Keratinocyte (primary cell): ENCODE measurements around the gene NAALADL2. TPM values are rescaled to one million over a fixed set of nuclear protein-coding genes. Genes with fewer than 3 reads are reported as not detected.

Source experiments
- DNase-seq: peaks from one replicate; pipeline ENCODE4 v3.0.0-alpha.2; 2011; ENCODE audit warnings: low read depth, missing footprints, low spot score
- FAIRE-seq: peaks from 2 replicates; lab custom pipeline; 2011; peaks lifted over from hg19 to GRCh38; lab: Jason Lieb, UNC
- H2AFZ ChIP-seq: 2 replicates; pipeline ENCODE4 v1.6.0; 2012; ENCODE audit warnings: low read length, control low read depth, inconsistent platforms; ENCODE audit not compliant: control insufficient read depth
- H3K27ac ChIP-seq: 2 replicates; pipeline ENCODE4 v1.5.1; 2011; ENCODE audit warnings: low read length; ENCODE audit not compliant: control insufficient read depth, insufficient read depth
- H3K27me3 ChIP-seq: 3 replicates; pipeline ENCODE4 v1.6.0; 2011; ENCODE audit warnings: low read length; ENCODE audit not compliant: control insufficient read depth, insufficient read depth; ENCODE audit errors: extremely low read depth
- H3K36me3 ChIP-seq, 2 experiments: 2 replicates in 1 of 2; 3 replicates in 1 of 2; pipeline ENCODE4 v1.5.1; 2011; ENCODE audit warnings: low read length in 2 of 2, mild to moderate bottlenecking in 1 of 2; ENCODE audit not compliant: control insufficient read depth in 2 of 2, insufficient read depth in 2 of 2; ENCODE audit errors: extremely low read depth in 1 of 2
- H3K4me1 ChIP-seq: 3 replicates; pipeline ENCODE4 v1.5.1; 2011; ENCODE audit warnings: low read length; ENCODE audit not compliant: control insufficient read depth, insufficient read depth; ENCODE audit errors: extremely low read depth
- H3K4me2 ChIP-seq: 3 replicates; pipeline ENCODE4 v1.6.0; 2011; ENCODE audit warnings: low read depth, low read length; ENCODE audit not compliant: control insufficient read depth, insufficient read depth; ENCODE audit errors: extremely low read depth
- H3K4me3 ChIP-seq, 3 experiments: fragments of 200-600 bp in 1 of 3; sonication (generic) in 1 of 3; 2 replicates in 2 of 3; 3 replicates in 1 of 3; pipeline ENCODE4 v1.5.1; 2011 to 2016; ENCODE audit warnings: low read length in 3 of 3, mild to moderate bottlenecking in 3 of 3, control low read depth in 2 of 3, inconsistent platforms in 1 of 3, low read depth in 1 of 3, mixed read lengths in 1 of 3, mixed run types in 1 of 3, moderate library complexity in 1 of 3; ENCODE audit not compliant: control insufficient read depth in 2 of 3, insufficient read depth in 2 of 3; ENCODE audit errors: extremely low read depth in 1 of 3
- H3K79me2 ChIP-seq: 2 replicates; pipeline ENCODE4 v1.6.0; 2012; ENCODE audit warnings: low read length; ENCODE audit not compliant: control insufficient read depth, insufficient read depth
- H3K9ac ChIP-seq: 3 replicates; pipeline ENCODE4 v1.6.0; 2011; ENCODE audit warnings: low read length; ENCODE audit not compliant: control insufficient read depth, insufficient read depth; ENCODE audit errors: extremely low read depth
- H3K9me1 ChIP-seq: 3 replicates; pipeline ENCODE4 v1.6.0; 2011; ENCODE audit warnings: low read length; ENCODE audit not compliant: control insufficient read depth, insufficient read depth; ENCODE audit errors: extremely low read depth
- H3K9me3 ChIP-seq: 2 replicates; pipeline ENCODE4 v1.5.1; 2012; ENCODE audit warnings: low read depth, low read length; ENCODE audit not compliant: control insufficient read depth
- H4K20me1 ChIP-seq: 3 replicates; pipeline ENCODE4 v1.6.0; 2011; ENCODE audit warnings: low read length; ENCODE audit not compliant: control insufficient read depth, insufficient read depth; ENCODE audit errors: extremely low read depth
- EZH2 ChIP-seq: IDR thresholded peaks from one replicate; pipeline ENCODE4 v1.6.1; 2012; ENCODE audit warnings: inconsistent platforms, mild to moderate bottlenecking, low read length, moderate library complexity
- dilution Hi-C: fragments of 300-500 bp; cut with MboI; formaldehyde crosslinking; loops from one replicate; pipeline ENCODE4 v1.7.0; 2020; ENCODE audit warnings: low sequenced_read_pairs; ENCODE audit not compliant: extremely low pct_ligation_motif_present
- polyA plus RNA-seq, 5 experiments: library from polyadenylated mRNA; depleted of rRNA in 3 of 5; stranded (reverse) in 3 of 5; stranded (forward) in 1 of 5; unstranded in 1 of 5; fragments of >200 nt; gene quantifications; 1 replicate in 1 of 5; 2 replicates in 3 of 5; 3 replicates in 1 of 5; pipeline versions ENCODE4 v1.2.1 to v1.2.3, GENCODE V29; 2011 to 2012; ENCODE audit warnings: missing spikeins in 2 of 5, low read depth in 1 of 5, low replicate concordance in 1 of 5
- TF ChIP-seq, protein P1 (sequence below), 3 experiments: IDR thresholded peaks in 1 of 3; conservative IDR thresholded peaks in 1 of 3; optimal IDR thresholded peaks in 1 of 3; 2 replicates in 2 of 3; 3 replicates in 1 of 3; pipeline versions ENCODE3 to v1.5.1; 2011; ENCODE audit warnings: low read length in 3 of 3, mild to moderate bottlenecking in 3 of 3, moderate library complexity in 2 of 3, control low read depth in 1 of 3, inconsistent platforms in 1 of 3; ENCODE audit not compliant: insufficient read depth in 2 of 3; ENCODE audit errors: extremely low read depth in 1 of 3

NAALADL2 gene
- polyA plus RNA-seq, 1 donor (not counting 4 experiments of a cell fraction or from before 2014, with no cell fraction given) = 0.75 TPM

- Histone ChIP-seq H3K27me3 (no peaks in the 10 kb centered on the region), H3K79me2 (no peaks in the 10 kb centered on the region), H3K9me1 (no peaks in the 10 kb centered on the region), H3K4me2 (no peak overlapping the region), H3K9ac (no peak overlapping the region), H3K27ac (no peak overlapping the region), H2AFZ (no peak overlapping the region), H3K4me3 (no peak overlapping the region), H3K36me3 (no peaks in the 10 kb centered on the region), H3K4me1 (no peaks in the 10 kb centered on the region), H3K9me3 (no peaks in the 10 kb centered on the region), H4K20me1 (no peaks in the 10 kb centered on the region)
- FAIRE-seq = no peak
- dilution Hi-C loops = no loop called here
- TF ChIP-seq, protein P1, sequence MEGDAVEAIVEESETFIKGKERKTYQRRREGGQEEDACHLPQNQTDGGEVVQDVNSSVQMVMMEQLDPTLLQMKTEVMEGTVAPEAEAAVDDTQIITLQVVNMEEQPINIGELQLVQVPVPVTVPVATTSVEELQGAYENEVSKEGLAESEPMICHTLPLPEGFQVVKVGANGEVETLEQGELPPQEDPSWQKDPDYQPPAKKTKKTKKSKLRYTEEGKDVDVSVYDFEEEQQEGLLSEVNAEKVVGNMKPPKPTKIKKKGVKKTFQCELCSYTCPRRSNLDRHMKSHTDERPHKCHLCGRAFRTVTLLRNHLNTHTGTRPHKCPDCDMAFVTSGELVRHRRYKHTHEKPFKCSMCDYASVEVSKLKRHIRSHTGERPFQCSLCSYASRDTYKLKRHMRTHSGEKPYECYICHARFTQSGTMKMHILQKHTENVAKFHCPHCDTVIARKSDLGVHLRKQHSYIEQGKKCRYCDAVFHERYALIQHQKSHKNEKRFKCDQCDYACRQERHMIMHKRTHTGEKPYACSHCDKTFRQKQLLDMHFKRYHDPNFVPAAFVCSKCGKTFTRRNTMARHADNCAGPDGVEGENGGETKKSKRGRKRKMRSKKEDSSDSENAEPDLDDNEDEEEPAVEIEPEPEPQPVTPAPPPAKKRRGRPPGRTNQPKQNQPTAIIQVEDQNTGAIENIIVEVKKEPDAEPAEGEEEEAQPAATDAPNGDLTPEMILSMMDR (optimal IDR thresholded peaks at IDR 0.05 in 1 of 3, IDR thresholded peaks at IDR 0.05 in 1 of 3, conservative IDR thresholded peaks at IDR 0.05 in 1 of 3; ENCODE audit: extremely low read depth in 1 of 3, insufficient read depth in 2 of 3, low read length in 3 of 3) = no peak
- TF ChIP-seq EZH2 = no peak
- DNase-seq = no peak
Measured at GRCh38 chr3:175185903-175186302, 326.8 kb downstream of the NAALADL2 start.

DNA sequence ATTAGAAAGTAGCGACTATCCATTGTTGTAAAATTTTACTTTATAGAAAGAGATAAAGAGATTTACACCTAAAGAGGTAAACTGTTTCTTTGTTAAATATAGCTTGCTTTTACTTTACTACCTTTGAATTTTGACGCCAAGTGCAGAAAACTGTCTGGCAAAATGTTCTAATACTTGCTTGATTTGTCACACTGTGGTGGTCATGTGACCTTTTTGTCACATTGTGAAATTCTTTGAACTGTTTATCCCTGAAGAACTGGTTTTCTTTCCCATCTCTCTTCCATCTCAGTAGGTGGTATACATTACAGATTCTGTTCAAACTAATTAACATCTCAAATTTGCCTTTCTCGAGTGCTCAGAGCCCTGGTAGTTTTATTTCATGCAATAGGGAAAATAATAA is 327.4 kb downstream of the NAALADL2 start:
- H3K9me3 ChIP-seq = no peaks in the 10 kb centered on the region
- no peaks in the 10 kb centered on the region for H4K20me1 ChIP-seq
- TF ChIP-seq, protein P1 (optimal IDR thresholded peaks at IDR 0.05 in 1 of 3, IDR thresholded peaks at IDR 0.05 in 1 of 3, conservative IDR thresholded peaks at IDR 0.05 in 1 of 3; ENCODE audit: extremely low read depth in 1 of 3, insufficient read depth in 2 of 3, low read length in 3 of 3) = no peak
- TF ChIP-seq EZH2 = no peak
- H3K79me2 ChIP-seq = no peaks in the 10 kb centered on the region
- no peaks in the 10 kb centered on the region for H3K9me1 ChIP-seq
- no peak overlapping the region for H3K9ac ChIP-seq
- DNase-seq = no peak
- no peak overlapping the region for H3K4me2 ChIP-seq
- dilution Hi-C loops = no loop called here
- H3K4me3 ChIP-seq = no peak overlapping the region
- H3K4me1 ChIP-seq = no peaks in the 10 kb centered on the region
- FAIRE-seq = no peak
- H3K27ac ChIP-seq = no peak overlapping the region
- no peak overlapping the region for H2AFZ ChIP-seq
- H3K36me3 ChIP-seq = no peaks in the 10 kb centered on the region
- no peaks in the 10 kb centered on the region for H3K27me3 ChIP-seq
